Fibroblast of lung (primary cell): ENCODE data around the gene GRID1. TPM values are rescaled to one million over a fixed set of nuclear protein-coding genes. Genes with fewer than 3 reads are reported as not detected.

Experiments
- DNase-seq, 2 donors: peaks; one replicate each; pipeline versions ENCODE4 v3.0.0 to v3.0.0-alpha.2; 2010; ENCODE audit warnings: low read depth in 2 of 2
- H2AFZ ChIP-seq: 2 replicates; pipeline ENCODE4 v1.5.1; 2012; ENCODE audit warnings: low read length, control low read depth, inconsistent platforms
- H3K27ac ChIP-seq: 2 replicates; pipeline ENCODE4 v1.5.1; 2011; ENCODE audit warnings: low read length, control low read depth; ENCODE audit not compliant: insufficient read depth
- H3K27me3 ChIP-seq: 2 replicates; pipeline ENCODE4 v1.5.1; 2011; ENCODE audit warnings: mild to moderate bottlenecking, low read length; ENCODE audit not compliant: control insufficient read depth, insufficient read depth
- H3K36me3 ChIP-seq: 2 replicates; pipeline ENCODE4 v1.5.1; 2011; ENCODE audit warnings: low read length; ENCODE audit not compliant: control insufficient read depth, insufficient read depth
- H3K4me1 ChIP-seq: 2 replicates; pipeline ENCODE4 v1.5.1; 2011; ENCODE audit warnings: low read length; ENCODE audit not compliant: control insufficient read depth, insufficient read depth; ENCODE audit errors: extremely low read depth
- H3K4me2 ChIP-seq: 2 replicates; pipeline ENCODE4 v1.5.1; 2011; ENCODE audit warnings: low read length, control low read depth; ENCODE audit not compliant: insufficient read depth; ENCODE audit errors: extremely low read depth
- H3K4me3 ChIP-seq, 4 experiments: fragments of 200-600 bp in 1 of 4; sonication (generic) in 1 of 4; replicated peaks in 1 of 4; 2 replicates each; pipeline ENCODE4 v1.5.1; 2011 to 2016; ENCODE audit warnings: low read length in 4 of 4, low read depth in 3 of 4, mild to moderate bottlenecking in 3 of 4, control low read depth in 2 of 4, inconsistent platforms in 1 of 4, mixed read lengths in 1 of 4; ENCODE audit not compliant: insufficient read depth in 1 of 4; ENCODE audit errors: control extremely low read depth in 1 of 4
- H3K79me2 ChIP-seq: 2 replicates; pipeline ENCODE4 v1.5.1; 2012; ENCODE audit warnings: mild to moderate bottlenecking, low read length, inconsistent platforms; ENCODE audit not compliant: control insufficient read depth, insufficient read depth
- H3K9ac ChIP-seq: 2 replicates; pipeline ENCODE4 v1.5.1; 2011; ENCODE audit warnings: mild to moderate bottlenecking, low read length, control low read depth; ENCODE audit not compliant: insufficient read depth
- H3K9me3 ChIP-seq: 2 replicates; pipeline ENCODE4 v1.5.1; 2012; ENCODE audit warnings: low read depth, low read length; ENCODE audit not compliant: control insufficient read depth, insufficient read depth
- H4K20me1 ChIP-seq: 2 replicates; pipeline ENCODE4 v1.5.1; 2011; ENCODE audit warnings: low read length; ENCODE audit not compliant: control insufficient read depth, insufficient read depth; ENCODE audit errors: extremely low read depth
- EZH2 ChIP-seq: IDR thresholded peaks from 2 replicates; pipeline ENCODE4 v1.5.1; 2012; ENCODE audit warnings: low read length, control low read depth, mild to moderate bottlenecking; ENCODE audit errors: missing control alignments
- polyA plus RNA-seq, 2 donors: library from polyadenylated mRNA; depleted of rRNA in 1 of 2; stranded (reverse) in 1 of 2; unstranded in 1 of 2; fragments of >200 nt; gene quantifications; 2 replicates each; pipeline ENCODE4 v1.2.1, GENCODE V29; 2011 to 2012; ENCODE audit warnings: missing spikeins in 1 of 2
- total RNA-seq: library from RNA; depleted of rRNA; stranded (reverse); fragments of >200 nt; gene quantifications from 2 replicates; pipeline ENCODE4 v1.2.1, GENCODE V29; 2014
- TF ChIP-seq, protein P1 (sequence below), 2 donors: IDR thresholded peaks in 1 of 2; conservative IDR thresholded peaks in 1 of 2; 1 replicate in 1 of 2; 2 replicates in 1 of 2; pipeline ENCODE4 v1.5.1; 2011 to 2012; ENCODE audit warnings: low read length in 2 of 2, control low read depth in 1 of 2, inconsistent platforms in 1 of 2, low read depth in 1 of 2, mild to moderate bottlenecking in 1 of 2

GRID1 gene
- total and polyA plus RNA-seq, 2 donors (not counting 1 experiment from before 2014, with no cell fraction given) = 0.03 to 0.33 TPM

DNA sequence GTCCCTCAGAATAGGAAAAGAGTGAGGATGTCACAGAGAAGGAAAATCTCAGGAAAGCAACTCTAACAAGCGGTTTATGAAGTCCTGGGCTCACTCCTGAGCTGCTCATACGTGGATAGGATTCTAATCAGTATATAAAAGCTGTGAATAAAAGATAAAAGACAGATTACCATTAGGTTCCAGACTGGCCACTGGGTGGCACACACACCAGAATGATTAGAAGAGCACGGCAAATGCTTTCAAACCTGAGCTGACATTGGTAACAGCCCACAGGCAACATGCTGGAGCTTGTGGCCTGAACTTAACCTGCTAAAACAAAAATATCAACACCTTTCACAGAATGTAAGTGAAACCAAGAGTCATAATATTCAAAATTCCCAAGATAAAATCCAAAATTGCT is 370.8 kb downstream of the GRID1 start:
- H3K4me2 ChIP-seq = no peak overlapping the region
- H4K20me1 ChIP-seq = no peaks in the 10 kb centered on the region
- no peaks in the 10 kb centered on the region for H3K4me1 ChIP-seq
- H3K9ac ChIP-seq = no peak overlapping the region
- no peaks in the 10 kb centered on the region for H3K36me3 ChIP-seq
- H3K9me3 ChIP-seq = no peaks in the 10 kb centered on the region
- DNase-seq = peak in 1 of 2 donors; percentile 2
- no peaks in the 10 kb centered on the region for H3K27me3 ChIP-seq
- no peak overlapping the region for H3K27ac ChIP-seq
- H2AFZ ChIP-seq = no peak overlapping the region
- H3K4me3 ChIP-seq = no peak overlapping the region
- no peaks in the 10 kb centered on the region for H3K79me2 ChIP-seq
- TF ChIP-seq, protein P1, sequence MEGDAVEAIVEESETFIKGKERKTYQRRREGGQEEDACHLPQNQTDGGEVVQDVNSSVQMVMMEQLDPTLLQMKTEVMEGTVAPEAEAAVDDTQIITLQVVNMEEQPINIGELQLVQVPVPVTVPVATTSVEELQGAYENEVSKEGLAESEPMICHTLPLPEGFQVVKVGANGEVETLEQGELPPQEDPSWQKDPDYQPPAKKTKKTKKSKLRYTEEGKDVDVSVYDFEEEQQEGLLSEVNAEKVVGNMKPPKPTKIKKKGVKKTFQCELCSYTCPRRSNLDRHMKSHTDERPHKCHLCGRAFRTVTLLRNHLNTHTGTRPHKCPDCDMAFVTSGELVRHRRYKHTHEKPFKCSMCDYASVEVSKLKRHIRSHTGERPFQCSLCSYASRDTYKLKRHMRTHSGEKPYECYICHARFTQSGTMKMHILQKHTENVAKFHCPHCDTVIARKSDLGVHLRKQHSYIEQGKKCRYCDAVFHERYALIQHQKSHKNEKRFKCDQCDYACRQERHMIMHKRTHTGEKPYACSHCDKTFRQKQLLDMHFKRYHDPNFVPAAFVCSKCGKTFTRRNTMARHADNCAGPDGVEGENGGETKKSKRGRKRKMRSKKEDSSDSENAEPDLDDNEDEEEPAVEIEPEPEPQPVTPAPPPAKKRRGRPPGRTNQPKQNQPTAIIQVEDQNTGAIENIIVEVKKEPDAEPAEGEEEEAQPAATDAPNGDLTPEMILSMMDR (conservative IDR thresholded peaks at IDR 0.05 in 1 of 2, IDR thresholded peaks at IDR 0.05 in 1 of 2; ENCODE audit: low read depth in 1 of 2, low read length in 2 of 2) = no peak
- TF ChIP-seq EZH2 = no peak

DNA sequence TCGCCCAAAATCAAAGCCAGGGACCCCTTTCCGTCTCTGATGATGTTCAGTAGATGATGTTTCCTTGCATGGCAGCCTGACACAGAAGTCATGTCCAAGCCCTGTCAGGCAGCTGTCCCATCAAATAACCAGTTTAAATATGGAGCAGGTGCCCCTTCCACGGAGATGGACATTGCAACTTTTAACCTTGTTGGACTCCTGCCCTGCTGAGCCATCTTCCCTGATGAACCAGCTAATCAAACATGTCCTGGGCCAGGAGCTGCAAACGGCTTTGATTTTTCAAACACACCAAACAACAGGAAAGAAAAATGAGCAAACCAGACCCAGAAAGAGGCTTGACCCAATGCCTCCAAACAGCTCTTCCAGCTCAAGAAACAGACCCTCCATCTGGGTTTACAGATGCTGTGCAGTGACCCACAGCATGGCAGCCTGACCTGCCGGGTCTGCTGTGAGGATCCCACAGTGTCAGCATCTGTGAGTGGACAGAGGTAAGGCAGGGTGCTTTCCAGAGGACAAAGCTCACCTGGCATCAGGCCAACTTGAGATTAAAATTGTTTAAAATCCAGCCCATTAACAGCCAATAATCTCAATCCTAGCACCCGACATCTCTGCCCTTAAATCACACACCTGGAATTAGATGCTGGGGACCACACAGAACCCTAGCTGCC is 372.6 kb downstream of the GRID1 start:
- Histone ChIP-seq H2AFZ (no peak overlapping the region), H3K27me3 (no peaks in the 10 kb centered on the region), H3K9me3 (no peaks in the 10 kb centered on the region), H3K27ac (no peak overlapping the region), H3K4me2 (no peak overlapping the region), H3K4me1 (no peaks in the 10 kb centered on the region), H3K4me3 (no peak overlapping the region), H4K20me1 (no peaks in the 10 kb centered on the region), H3K36me3 (no peaks in the 10 kb centered on the region), H3K9ac (no peak overlapping the region), H3K79me2 (no peaks in the 10 kb centered on the region)
- TF ChIP-seq, protein P1 (conservative IDR thresholded peaks at IDR 0.05 in 1 of 2, IDR thresholded peaks at IDR 0.05 in 1 of 2; ENCODE audit: low read depth in 1 of 2, low read length in 2 of 2) = no peak
- no peak for TF ChIP-seq EZH2
- no peak for DNase-seq

DNA sequence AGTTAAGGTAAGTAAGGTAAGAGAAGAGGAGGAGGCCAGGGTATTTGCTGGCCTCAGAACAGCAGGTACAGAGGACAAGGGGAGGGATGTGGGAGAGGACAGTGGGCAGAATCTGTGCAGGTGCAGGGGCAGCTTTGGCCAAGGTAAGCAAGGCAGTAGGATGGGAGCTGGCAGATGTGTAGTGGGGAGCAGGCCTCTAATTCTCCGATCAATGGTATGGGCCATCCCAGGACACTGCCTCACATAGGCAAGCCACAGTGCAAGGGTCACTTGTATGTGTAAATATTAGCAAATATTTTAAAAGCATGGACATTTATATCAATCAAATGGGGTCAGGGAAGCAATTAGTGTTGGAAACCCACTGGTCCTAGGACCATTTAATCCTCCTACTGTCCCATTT is 373.5 kb downstream of the GRID1 start:
- Histone ChIP-seq H3K4me2 (no peak overlapping the region), H3K4me1 (no peaks in the 10 kb centered on the region), H4K20me1 (no peaks in the 10 kb centered on the region), H3K27ac (no peak overlapping the region), H3K9ac (no peak overlapping the region), H3K79me2 (no peaks in the 10 kb centered on the region), H3K9me3 (no peaks in the 10 kb centered on the region), H3K27me3 (no peaks in the 10 kb centered on the region), H3K36me3 (no peaks in the 10 kb centered on the region), H3K4me3 (no peak overlapping the region), H2AFZ (no peak overlapping the region)
- no peak for TF ChIP-seq EZH2
- TF ChIP-seq, protein P1 (conservative IDR thresholded peaks at IDR 0.05 in 1 of 2, IDR thresholded peaks at IDR 0.05 in 1 of 2; ENCODE audit: low read depth in 1 of 2, low read length in 2 of 2) = no peak
- DNase-seq = no peak
